HG02642 (cell line): Measurements from ENCODE around the gene MIDN.

ENCODE experiments used
- ATAC-seq: cut with Tn5 transposase; IDR thresholded peaks from one replicate; pipeline ENCODE4 v1.9.1; 2021; ENCODE audit warnings: mild to moderate bottlenecking; ENCODE audit not compliant: unreplicated experiment, poor library complexity

Gene MIDN

DNA sequence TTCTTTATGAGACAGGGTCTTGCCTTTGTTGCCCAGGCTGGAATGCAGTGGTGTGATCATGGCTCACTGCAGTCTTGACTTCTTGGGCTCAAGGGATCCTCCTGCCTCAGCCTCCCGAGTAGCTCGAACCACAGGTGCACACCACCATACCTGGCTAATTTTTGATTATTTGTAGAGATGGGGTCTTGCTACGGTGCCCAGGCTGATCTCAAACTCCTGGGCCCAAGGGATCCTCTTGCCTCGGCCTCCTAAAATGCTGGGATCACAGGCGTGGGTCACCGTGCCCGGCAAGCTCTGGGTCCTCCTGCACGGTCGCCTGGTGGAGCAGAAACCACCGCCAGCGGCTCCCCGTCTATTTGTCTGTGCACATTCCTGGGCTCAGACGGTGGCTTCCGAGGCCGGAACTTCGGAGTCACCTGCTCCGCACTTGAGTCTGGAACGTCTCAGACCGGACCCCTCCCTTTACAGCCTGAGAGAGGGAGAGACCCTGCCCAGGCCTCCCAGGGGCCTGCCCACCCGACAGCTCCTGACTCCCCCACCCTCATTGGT lies 59.4 kb downstream of the MIDN start:
- ATAC-seq: no peak

DNA sequence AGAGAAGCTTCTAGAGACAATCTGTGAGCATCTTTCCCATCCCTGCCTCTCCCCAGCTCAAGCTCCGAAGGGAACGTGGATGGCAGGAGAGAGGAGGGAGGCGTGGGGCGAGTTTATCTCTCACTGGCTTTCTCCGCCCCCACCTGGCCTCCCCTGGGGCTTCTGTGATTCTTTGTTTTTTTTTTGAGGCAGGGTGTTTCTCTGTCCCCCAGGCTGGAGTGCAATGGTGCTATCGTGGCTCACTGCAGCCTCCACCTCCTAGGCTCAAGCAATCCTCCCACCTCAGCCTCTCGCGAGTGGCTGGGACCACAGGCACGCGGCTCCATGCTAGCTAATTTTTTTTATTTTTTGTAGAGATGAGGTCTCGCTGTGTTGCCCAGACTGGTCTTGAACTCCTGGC lies 60.3 kb downstream of the MIDN start:
- no peak for ATAC-seq
